ENCODE measurements around the gene SCUBE1. TPM values are rescaled to one million over a fixed set of nuclear protein-coding genes. Genes with fewer than 3 reads are reported as not detected.

SCUBE1 gene
- total and polyA plus RNA-seq, 2 donors from 2014 or later, result 2.3 to 7.1 TPM

- no peak for TF ChIP-seq CTCF (IDR thresholded peaks at IDR 0.05; ENCODE audit: borderline replicate concordance, extremely low read depth, insufficient read depth)
- Histone ChIP-seq H3K27me3 (ENCODE audit: control insufficient read depth, insufficient read depth, low read length) (no peaks in the 10 kb centered on the region), H3K36me3 (ENCODE audit: control insufficient read depth in 2 of 3, insufficient read depth in 3 of 3, low read length in 3 of 3) (no peaks in the 10 kb centered on the region), H3K4me3 (ENCODE audit: low read length in 3 of 3) (no peak overlapping the region), H3K9ac (ENCODE audit: low read length in 3 of 3) (no peak overlapping the region), H3K27ac (ENCODE audit: low read depth in 2 of 2, low read length in 2 of 2) (no peak overlapping the region), H3K9me3 (ENCODE audit: control insufficient read depth in 2 of 3, insufficient read depth in 1 of 3, low read length in 3 of 3) (no peaks in the 10 kb centered on the region), H3K4me1 (ENCODE audit: control insufficient read depth in 2 of 3, insufficient read depth in 2 of 3, low read depth in 1 of 3, low read length in 3 of 3) (no peaks in the 10 kb centered on the region)
- intact Hi-C loops (cut with DNase I), result no loop called here
- FAIRE-seq, result no peak
- peak in 1 of 5 donors; percentile 27 for DNase-seq
Measured at GRCh38 chr22:43370036-43370435, 26.9 kb upstream of the SCUBE1 start.

GRCh38 chr22:43365715-43366440 is 22.7 kb upstream of the SCUBE1 start:
- Histone ChIP-seq H3K4me3 (ENCODE audit: low read length in 3 of 3) (no peak overlapping the region), H3K9me3 (ENCODE audit: control insufficient read depth in 2 of 3, insufficient read depth in 1 of 3, low read length in 3 of 3) (no peaks in the 10 kb centered on the region), H3K27ac (ENCODE audit: low read depth in 2 of 2, low read length in 2 of 2) (no peak overlapping the region), H3K27me3 (ENCODE audit: control insufficient read depth, insufficient read depth, low read length) (no peaks in the 10 kb centered on the region), H3K9ac (ENCODE audit: low read length in 3 of 3) (no peak overlapping the region), H3K36me3 (ENCODE audit: control insufficient read depth in 2 of 3, insufficient read depth in 3 of 3, low read length in 3 of 3) (no peaks in the 10 kb centered on the region), H3K4me1 (ENCODE audit: control insufficient read depth in 2 of 3, insufficient read depth in 2 of 3, low read depth in 1 of 3, low read length in 3 of 3) (no peaks in the 10 kb centered on the region)
- intact Hi-C loops (cut with DNase I), result no loop called here
- DNase-seq (no peak), FAIRE-seq (no peak)
- TF ChIP-seq CTCF (IDR thresholded peaks at IDR 0.05; ENCODE audit: borderline replicate concordance, extremely low read depth, insufficient read depth), result no peak

- FAIRE-seq (no peak), DNase-seq (no peak)
- no peaks in the 10 kb centered on the region for H3K36me3 ChIP-seq (ENCODE audit: control insufficient read depth in 2 of 3, insufficient read depth in 3 of 3, low read length in 3 of 3)
- no peaks in the 10 kb centered on the region for H3K27me3 ChIP-seq (ENCODE audit: control insufficient read depth, insufficient read depth, low read length)
- no peak for TF ChIP-seq CTCF (IDR thresholded peaks at IDR 0.05; ENCODE audit: borderline replicate concordance, extremely low read depth, insufficient read depth)
- no peaks in the 10 kb centered on the region for H3K4me1 ChIP-seq (ENCODE audit: control insufficient read depth in 2 of 3, insufficient read depth in 2 of 3, low read depth in 1 of 3, low read length in 3 of 3)
- H3K9ac ChIP-seq (ENCODE audit: low read length in 3 of 3), result no peak overlapping the region
- no peak overlapping the region for H3K4me3 ChIP-seq (ENCODE audit: low read length in 3 of 3)
- intact Hi-C loops (cut with DNase I), result no loop called here
- H3K27ac ChIP-seq (ENCODE audit: low read depth in 2 of 2, low read length in 2 of 2), result no peak overlapping the region
- H3K9me3 ChIP-seq (ENCODE audit: control insufficient read depth in 2 of 3, insufficient read depth in 1 of 3, low read length in 3 of 3), result no peaks in the 10 kb centered on the region
Measured at GRCh38 chr22:43364169-43364435, 20.9 kb upstream of the SCUBE1 start.

Measured in kidney (tissue), 14 donors.